ENCODE data around the gene CHI3L1.

DNA sequence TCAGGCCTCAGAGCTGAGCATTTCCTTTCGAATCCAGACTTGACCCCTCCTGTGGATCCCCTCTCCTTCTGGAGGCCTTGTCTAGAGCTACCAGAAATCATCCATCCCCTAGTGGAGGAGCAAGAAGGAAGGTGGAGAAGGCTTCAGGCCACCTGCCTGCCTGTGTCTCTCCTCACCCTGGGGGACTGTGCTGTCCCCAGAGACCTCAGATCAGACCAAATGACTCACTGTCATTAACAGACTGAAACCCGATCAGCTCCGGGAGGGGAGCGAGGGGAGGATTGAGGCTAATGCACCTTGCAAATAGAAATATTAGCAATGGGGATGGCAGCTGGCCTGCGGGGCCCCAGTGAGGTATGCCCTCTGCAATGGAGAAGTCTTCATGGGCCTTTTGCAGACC is 12.9 kb downstream of the CHI3L1 start:
- TF ChIP-seq, protein P1, sequence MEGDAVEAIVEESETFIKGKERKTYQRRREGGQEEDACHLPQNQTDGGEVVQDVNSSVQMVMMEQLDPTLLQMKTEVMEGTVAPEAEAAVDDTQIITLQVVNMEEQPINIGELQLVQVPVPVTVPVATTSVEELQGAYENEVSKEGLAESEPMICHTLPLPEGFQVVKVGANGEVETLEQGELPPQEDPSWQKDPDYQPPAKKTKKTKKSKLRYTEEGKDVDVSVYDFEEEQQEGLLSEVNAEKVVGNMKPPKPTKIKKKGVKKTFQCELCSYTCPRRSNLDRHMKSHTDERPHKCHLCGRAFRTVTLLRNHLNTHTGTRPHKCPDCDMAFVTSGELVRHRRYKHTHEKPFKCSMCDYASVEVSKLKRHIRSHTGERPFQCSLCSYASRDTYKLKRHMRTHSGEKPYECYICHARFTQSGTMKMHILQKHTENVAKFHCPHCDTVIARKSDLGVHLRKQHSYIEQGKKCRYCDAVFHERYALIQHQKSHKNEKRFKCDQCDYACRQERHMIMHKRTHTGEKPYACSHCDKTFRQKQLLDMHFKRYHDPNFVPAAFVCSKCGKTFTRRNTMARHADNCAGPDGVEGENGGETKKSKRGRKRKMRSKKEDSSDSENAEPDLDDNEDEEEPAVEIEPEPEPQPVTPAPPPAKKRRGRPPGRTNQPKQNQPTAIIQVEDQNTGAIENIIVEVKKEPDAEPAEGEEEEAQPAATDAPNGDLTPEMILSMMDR (IDR thresholded peaks at IDR 0.05) = no peak
- TF ChIP-seq ZFX (IDR thresholded peaks at IDR 0.05; ENCODE audit: borderline replicate concordance) = no peak
